ENCODE results near the gene KRTAP4-1.

The KRTAP4-1 gene

DNA sequence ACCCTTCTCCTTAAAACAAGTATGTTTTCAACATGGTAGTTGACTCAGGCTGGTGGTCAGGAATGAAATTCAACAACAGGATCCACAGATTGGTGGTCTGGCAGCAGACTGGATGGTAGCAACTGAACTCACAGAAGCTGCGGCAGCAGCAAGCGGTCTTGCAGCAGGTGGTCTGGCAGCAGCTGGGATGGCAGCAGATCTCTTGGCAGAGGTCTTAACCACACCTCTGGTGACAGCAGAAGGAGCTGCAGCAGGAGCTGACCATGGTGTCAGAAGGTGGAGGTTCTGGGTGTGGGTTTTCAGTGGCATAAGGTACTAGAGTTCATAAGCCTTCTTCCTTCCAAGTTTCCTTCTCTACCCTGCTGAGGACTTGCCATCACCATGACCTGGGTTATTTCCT is 2.2 kb upstream of the KRTAP4-1 start:
- H3K4me1 ChIP-seq, result no peaks in the 10 kb centered on the region
- H3K4me3 ChIP-seq (ENCODE audit: low read depth, low read length), result no peak overlapping the region
- H3K36me3 ChIP-seq, result no peaks in the 10 kb centered on the region
- no peak for TF ChIP-seq CTCF (IDR thresholded peaks at IDR 0.05; ENCODE audit: low read depth, low read length)
- DNase-seq, result no peak
- H3K9me3 ChIP-seq, result no peaks in the 10 kb centered on the region; the same call in 1 of the 2 replicates
- peaks cover 30% of the 10 kb centered on the region for H3K27me3 ChIP-seq

DNA sequence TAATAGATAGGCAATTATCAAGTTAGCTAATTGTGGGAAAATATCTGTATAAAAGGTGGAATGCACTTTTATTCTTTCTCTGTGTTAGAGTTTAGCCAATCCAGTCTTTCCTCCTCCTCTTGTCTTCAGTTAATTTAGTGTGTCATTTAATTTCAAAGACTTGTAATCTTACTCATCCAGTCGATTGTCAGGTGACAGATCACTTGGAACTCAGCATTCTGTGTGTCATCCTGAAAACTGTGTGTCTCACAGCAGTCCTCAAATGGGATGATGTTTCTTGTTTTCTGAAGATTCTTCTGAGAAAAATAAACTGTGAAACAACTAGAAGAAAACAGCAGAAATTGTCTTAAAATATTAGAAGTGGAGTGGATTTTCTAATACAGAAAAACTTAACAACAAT is 290 bp upstream of the KRTAP4-1 start:
- H3K27me3 ChIP-seq, result peaks cover 35% of the 10 kb centered on the region
- no peak for DNase-seq
- H3K4me3 ChIP-seq (ENCODE audit: low read depth, low read length), result no peak overlapping the region
- no peaks in the 10 kb centered on the region for H3K36me3 ChIP-seq
- no peak for TF ChIP-seq CTCF (IDR thresholded peaks at IDR 0.05; ENCODE audit: low read depth, low read length)
- H3K4me1 ChIP-seq, result no peaks in the 10 kb centered on the region
- no peaks in the 10 kb centered on the region; the same call in 1 of the 2 replicates for H3K9me3 ChIP-seq

- peaks cover 42% of the 10 kb centered on the region for H3K27me3 ChIP-seq
- no peak for TF ChIP-seq CTCF (IDR thresholded peaks at IDR 0.05; ENCODE audit: low read depth, low read length)
- no peaks in the 10 kb centered on the region for H3K36me3 ChIP-seq
- no peaks in the 10 kb centered on the region for H3K4me1 ChIP-seq
- no peaks in the 10 kb centered on the region; the same call in 1 of the 2 replicates for H3K9me3 ChIP-seq
- H3K4me3 ChIP-seq (ENCODE audit: low read depth, low read length), result no peak overlapping the region
- no peak for DNase-seq
These were observed 5.7 kb downstream of the KRTAP4-1 start for GRCh38 chr17:41178843-41179616.

DNA sequence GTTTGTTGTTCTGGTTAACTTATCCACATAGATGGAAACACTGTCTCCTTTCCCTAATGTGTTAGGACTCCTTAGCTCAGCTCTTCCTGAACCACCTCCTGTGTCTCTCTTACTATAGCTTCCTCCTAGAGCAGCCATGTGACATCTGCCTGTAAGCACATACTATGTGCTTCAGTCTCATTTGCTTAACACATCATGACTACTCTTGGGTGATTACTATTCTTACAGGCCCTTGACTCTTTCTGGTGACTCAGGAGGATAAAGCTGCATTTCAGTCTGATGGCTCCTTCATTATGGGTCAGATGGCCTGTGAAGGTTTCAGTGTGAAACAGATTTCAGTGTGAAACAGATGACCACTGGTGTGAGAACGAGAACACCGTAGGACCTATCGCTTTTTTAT is 6.4 kb downstream of the KRTAP4-1 start:
- no peak for TF ChIP-seq CTCF (IDR thresholded peaks at IDR 0.05; ENCODE audit: low read depth, low read length)
- no peak overlapping the region for H3K4me3 ChIP-seq (ENCODE audit: low read depth, low read length)
- peaks cover 47% of the 10 kb centered on the region for H3K27me3 ChIP-seq
- no peak for DNase-seq
- no peaks in the 10 kb centered on the region for H3K4me1 ChIP-seq
- H3K36me3 ChIP-seq, result no peaks in the 10 kb centered on the region
- H3K9me3 ChIP-seq, result no peaks in the 10 kb centered on the region; the same call in 1 of the 2 replicates

DNA sequence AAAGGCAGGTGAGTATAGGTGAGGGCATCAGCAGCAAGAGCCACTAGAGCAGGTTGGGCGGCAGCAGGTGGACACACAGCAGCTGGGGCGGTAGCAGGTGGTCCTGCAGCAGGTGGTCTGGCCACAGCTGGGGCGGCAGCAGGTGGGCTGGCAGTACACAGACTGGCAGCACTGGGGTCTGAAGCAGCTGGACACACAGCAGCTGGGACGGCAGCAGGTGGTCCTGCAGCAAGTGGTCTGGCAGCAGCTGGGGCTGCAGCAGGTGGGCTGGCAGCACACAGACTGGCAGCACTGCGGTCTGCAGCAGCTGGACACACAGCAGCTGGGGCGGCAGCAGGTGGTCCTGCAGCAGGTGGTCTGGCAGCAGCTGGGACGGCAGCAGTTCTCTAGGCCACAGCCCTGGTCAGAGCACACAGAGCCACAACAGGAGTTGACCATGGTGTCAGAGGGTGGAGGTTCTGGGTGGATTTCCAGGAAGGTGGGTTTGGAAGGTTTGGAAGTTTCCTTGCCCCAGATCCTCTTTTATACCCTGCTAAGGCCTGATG is 6.9 kb downstream of the KRTAP4-1 start, which contains the start of gene KRTAP4-2:
TSS of gene KRTAP4-2 (minus strand) at position 495 of the 545 bp plus-strand sequence. CDS start at position 438, 57 bp downstream.
- no peak for TF ChIP-seq CTCF (IDR thresholded peaks at IDR 0.05; ENCODE audit: low read depth, low read length)
- Histone ChIP-seq H3K36me3 (no peaks in the 10 kb centered on the region), H3K27me3 (peaks cover 44% of the 10 kb centered on the region), H3K4me1 (no peaks in the 10 kb centered on the region), H3K9me3 (no peaks in the 10 kb centered on the region; the same call in 1 of the 2 replicates), H3K4me3 (ENCODE audit: low read depth, low read length) (no peak within 1 kb of the TSS)
- no peak for DNase-seq

Data from BE2C (cell line).